H9 (cell line): Measurements from ENCODE around the gene NANOS3. TPM values are rescaled to one million over a fixed set of nuclear protein-coding genes. Genes with fewer than 3 reads are reported as not detected.

Experiments used
- DNase-seq: peaks from one replicate; pipeline ENCODE4 v3.0.0-alpha.2; 2017
- H2AFZ ChIP-seq: one replicate; pipeline ENCODE4 v1.6.1; 2013; ENCODE audit warnings: mild to moderate bottlenecking, low read length, control low read depth, moderate library complexity
- H2AK5ac ChIP-seq: 2 replicates; pipeline ENCODE4 v1.6.1; 2013; ENCODE audit warnings: low read length, control low read depth, mixed read lengths; ENCODE audit not compliant: insufficient read length
- H2BK120ac ChIP-seq: one replicate; pipeline ENCODE4 v1.6.1; 2013; ENCODE audit warnings: low read depth, mild to moderate bottlenecking, low read length, control low read depth, inconsistent platforms; ENCODE audit not compliant: poor library complexity, severe bottlenecking
- H2BK12ac ChIP-seq: 2 replicates; pipeline ENCODE4 v1.6.1; 2013; ENCODE audit warnings: low read length, control low read depth, mixed read lengths, low read depth; ENCODE audit not compliant: insufficient read length
- H2BK15ac ChIP-seq: 2 replicates; pipeline ENCODE4 v1.6.1; 2013; ENCODE audit warnings: low read depth, low read length, control low read depth
- H2BK20ac ChIP-seq: one replicate; pipeline ENCODE4 v1.6.1; 2013; ENCODE audit warnings: low read depth, mild to moderate bottlenecking, low read length, control low read depth, inconsistent platforms; ENCODE audit not compliant: poor library complexity, severe bottlenecking
- H2BK5ac ChIP-seq: 2 replicates; pipeline ENCODE4 v1.6.1; 2013; ENCODE audit warnings: low read length, control low read depth, mixed read lengths; ENCODE audit not compliant: insufficient read length
- H3K14ac ChIP-seq: 2 replicates; pipeline ENCODE4 v1.6.1; 2013; ENCODE audit warnings: low read length, control low read depth; ENCODE audit not compliant: insufficient read depth
- H3K18ac ChIP-seq: 2 replicates; pipeline ENCODE4 v1.6.1; 2013; ENCODE audit warnings: low read depth, mild to moderate bottlenecking, mixed read lengths, low read length, control low read depth; ENCODE audit not compliant: insufficient read length
- H3K23ac ChIP-seq: 2 replicates; pipeline ENCODE4 v1.6.1; 2013; ENCODE audit warnings: low read length, control low read depth, mixed read lengths, low read depth; ENCODE audit not compliant: insufficient read length
- H3K23me2 ChIP-seq: 2 replicates; pipeline ENCODE4 v1.6.1; 2013; ENCODE audit warnings: low read depth, mild to moderate bottlenecking, mixed read lengths, low read length, control low read depth; ENCODE audit not compliant: insufficient read length, poor library complexity, severe bottlenecking
- H3K27ac ChIP-seq: 2 replicates; pipeline ENCODE4 v1.5.1; 2013; ENCODE audit warnings: low read length, control low read depth, mixed read lengths, low read depth; ENCODE audit not compliant: insufficient read length
- H3K27me3 ChIP-seq: 2 replicates; pipeline ENCODE4 v1.6.1; 2013; ENCODE audit warnings: low read length, control low read depth, inconsistent platforms; ENCODE audit not compliant: insufficient read depth
- H3K4ac ChIP-seq: 2 replicates; pipeline ENCODE4 v1.6.1; 2013; ENCODE audit warnings: low read depth, mild to moderate bottlenecking, control low read depth, inconsistent platforms, low read length, moderate library complexity
- H3K4me1 ChIP-seq: 2 replicates; pipeline ENCODE4 v1.6.1; 2013; ENCODE audit warnings: low read length, control low read depth, inconsistent platforms; ENCODE audit not compliant: insufficient read depth
- H3K4me2 ChIP-seq: 2 replicates; pipeline ENCODE4 v1.6.1; 2013; ENCODE audit warnings: low read length, control low read depth, mixed read lengths; ENCODE audit not compliant: insufficient read length, insufficient read depth
- H3K56ac ChIP-seq: 2 replicates; pipeline ENCODE4 v1.6.1; 2013; ENCODE audit warnings: low read depth, mild to moderate bottlenecking, mixed read lengths, low read length, control low read depth; ENCODE audit not compliant: insufficient read length
- H3K79me1 ChIP-seq: 2 replicates; pipeline ENCODE4 v1.6.1; 2013; ENCODE audit warnings: low read depth, mild to moderate bottlenecking, moderate library complexity, low read length, control low read depth, inconsistent platforms; ENCODE audit not compliant: insufficient read depth, poor library complexity, severe bottlenecking
- H3K79me2 ChIP-seq: 2 replicates; pipeline ENCODE4 v1.6.1; 2013; ENCODE audit warnings: low read length, control low read depth, inconsistent platforms; ENCODE audit not compliant: insufficient read depth
- H3K9ac ChIP-seq: 2 replicates; pipeline ENCODE4 v1.6.1; 2013; ENCODE audit warnings: low read length, control low read depth, mixed read lengths; ENCODE audit not compliant: insufficient read length; ENCODE audit errors: extremely low read depth
- H3K9me3 ChIP-seq: one replicate; pipeline ENCODE4 v1.6.1; 2013; ENCODE audit warnings: low read depth, low read length, inconsistent platforms; ENCODE audit not compliant: control insufficient read depth
- H3T11ph ChIP-seq: one replicate; pipeline ENCODE4 v1.6.1; 2013; ENCODE audit warnings: mild to moderate bottlenecking, low read length, control low read depth, inconsistent platforms
- H4K20me1 ChIP-seq: one replicate; pipeline ENCODE4 v1.6.1; 2013; ENCODE audit not compliant: control insufficient read depth, insufficient read length, insufficient read depth
- H4K5ac ChIP-seq: 2 replicates; pipeline ENCODE4 v1.6.1; 2013; ENCODE audit warnings: low read depth, mild to moderate bottlenecking, mixed read lengths, low read length, control low read depth; ENCODE audit not compliant: insufficient read length
- H4K8ac ChIP-seq: replicated peaks from 2 replicates; pipeline ENCODE4 v1.6.1; 2013; ENCODE audit warnings: low read length, control low read depth, mixed read lengths, low read depth; ENCODE audit not compliant: insufficient read length
- H4K91ac ChIP-seq: 2 replicates; pipeline ENCODE4 v1.6.1; 2013; ENCODE audit warnings: low read depth, mild to moderate bottlenecking, moderate library complexity, mixed read lengths, low read length, control low read depth; ENCODE audit not compliant: insufficient read length
- H3K27ac Mint-ChIP-seq, 3 experiments: 2 replicates in 2 of 3; 3 replicates in 1 of 3; pipeline ENCODE4 v1.8.0; 2020 to 2021; ENCODE audit warnings: mixed read lengths in 3 of 3, mild to moderate bottlenecking in 1 of 3, moderate library complexity in 1 of 3
- H3K27me3 Mint-ChIP-seq: 2 replicates; pipeline ENCODE4 v1.8.0; 2021; ENCODE audit warnings: low read depth, mild to moderate bottlenecking, moderate library complexity, mixed read lengths
- H3K36me3 Mint-ChIP-seq, 3 experiments: 2 replicates in 2 of 3; 3 replicates in 1 of 3; pipeline ENCODE4 v1.8.0; 2020 to 2021; ENCODE audit warnings: low read depth in 3 of 3, mixed read lengths in 3 of 3; ENCODE audit not compliant: insufficient read depth in 1 of 3
- H3K4me1 Mint-ChIP-seq, 2 experiments: 2 replicates each; pipeline ENCODE4 v1.8.0; 2020; ENCODE audit warnings: mixed read lengths in 2 of 2
- H3K4me3 Mint-ChIP-seq, 2 experiments: 2 replicates in 1 of 2; 3 replicates in 1 of 2; pipeline ENCODE4 v1.8.0; 2020 to 2021; ENCODE audit warnings: mild to moderate bottlenecking in 2 of 2, mixed read lengths in 2 of 2, moderate library complexity in 1 of 2
- H3K9me3 Mint-ChIP-seq, 2 experiments: 2 replicates in 1 of 2; 3 replicates in 1 of 2; pipeline ENCODE4 v1.8.0; 2020; ENCODE audit warnings: mild to moderate bottlenecking in 2 of 2, mixed read lengths in 2 of 2, moderate library complexity in 1 of 2
- WGBS: extraction: QIAGEN DNeasy Blood & Tissue Kit; methylation state at CpG from one replicate; pipeline ENCODE4 v1.1.7; 2013; ENCODE audit warnings: missing lambda C conversion rate, low lambda C conversion rate, mixed read lengths; ENCODE audit not compliant: insufficient read length; ENCODE audit errors: extremely low coverage; 5-methylcytosine and 5-hydroxymethylcytosine counted together
- total RNA-seq: library from RNA; stranded (reverse); gene quantifications from 2 replicates; pipeline ENCODE4 v1.2.1, GENCODE V29; 2021
- TF ChIP-seq, protein P1 (sequence below): fragments of 200-600 bp; sonication (generic); conservative IDR thresholded peaks from 3 replicates; pipeline ENCODE4 v1.8.0; 2021; ENCODE audit warnings: antibody characterized with exemption, mild to moderate bottlenecking

NANOS3 gene
- total RNA-seq, 1 experiment from 2014 or later = not detected

DNA sequence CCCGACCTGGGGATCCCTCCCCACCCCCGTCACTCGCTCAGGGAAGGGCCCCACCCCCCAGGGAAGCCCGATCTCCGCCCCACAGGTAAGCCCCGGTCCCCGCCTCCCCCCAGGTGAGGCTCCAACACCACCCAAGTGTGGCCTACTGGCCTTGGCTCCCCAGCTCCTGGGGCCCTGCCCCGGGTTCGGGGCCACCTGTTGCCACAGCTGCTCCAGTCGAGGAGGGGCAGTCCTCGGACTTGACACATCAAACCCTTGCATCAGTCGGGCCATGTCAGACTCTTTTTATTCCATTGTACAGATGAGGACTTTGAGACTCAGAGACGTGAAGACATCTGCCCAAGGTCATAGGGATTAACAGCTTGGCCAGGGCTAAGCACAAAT lies 29.6 kb downstream of the NANOS3 start:
- Histone ChIP-seq H3K23ac (no peak overlapping the region), H4K8ac (no peak overlapping the region), H3K14ac (no peak overlapping the region), H4K5ac (no peak overlapping the region), H3K4ac (no peak overlapping the region), H3K9me3 (no peaks in the 10 kb centered on the region), H4K20me1 (no peaks in the 10 kb centered on the region), H3K23me2 (peaks cover 10% of the 10 kb centered on the region), H2BK20ac (no peak overlapping the region), H3K56ac (no peak overlapping the region), H4K91ac (no peak overlapping the region), H3K79me1 (no peaks in the 10 kb centered on the region), H2AFZ (no peak overlapping the region), H2BK12ac (no peak overlapping the region), H3K9ac (no peak overlapping the region), H3K27me3 (no peaks in the 10 kb centered on the region), H3K4me2 (peak overlapping the region; percentile 80), H2BK15ac (no peak overlapping the region), H3K18ac (no peak overlapping the region), H3K79me2 (no peaks in the 10 kb centered on the region), H3K27ac (no peak overlapping the region), H3K4me1 (no peaks in the 10 kb centered on the region), H3T11ph (no peak overlapping the region), H2BK5ac (no peak overlapping the region), H2BK120ac (no peak overlapping the region), H2AK5ac (no peak overlapping the region)
- Mint-ChIP-seq H3K27ac (peak overlapping the region in 1 of 3 experiments; percentile 82; a peak in 2 of 7 replicates), H3K27me3 (peaks cover 14% of the 10 kb centered on the region), H3K36me3 (peaks cover 6 to 23% (median 11%) of the 10 kb centered on the region in 3 experiments; a peak in 6 of 7 replicates), H3K4me1 (peaks cover 9 to 10% of the 10 kb centered on the region in 2 experiments), H3K9me3 (peaks cover 0 to 2% of the 10 kb centered on the region in 2 experiments; a peak in 2 of 5 replicates), H3K4me3 (peak overlapping the region; percentile 81 to 86)
- WGBS = no CpG with 5 or more reads among the region's 13 CpGs
- TF ChIP-seq, protein P1, sequence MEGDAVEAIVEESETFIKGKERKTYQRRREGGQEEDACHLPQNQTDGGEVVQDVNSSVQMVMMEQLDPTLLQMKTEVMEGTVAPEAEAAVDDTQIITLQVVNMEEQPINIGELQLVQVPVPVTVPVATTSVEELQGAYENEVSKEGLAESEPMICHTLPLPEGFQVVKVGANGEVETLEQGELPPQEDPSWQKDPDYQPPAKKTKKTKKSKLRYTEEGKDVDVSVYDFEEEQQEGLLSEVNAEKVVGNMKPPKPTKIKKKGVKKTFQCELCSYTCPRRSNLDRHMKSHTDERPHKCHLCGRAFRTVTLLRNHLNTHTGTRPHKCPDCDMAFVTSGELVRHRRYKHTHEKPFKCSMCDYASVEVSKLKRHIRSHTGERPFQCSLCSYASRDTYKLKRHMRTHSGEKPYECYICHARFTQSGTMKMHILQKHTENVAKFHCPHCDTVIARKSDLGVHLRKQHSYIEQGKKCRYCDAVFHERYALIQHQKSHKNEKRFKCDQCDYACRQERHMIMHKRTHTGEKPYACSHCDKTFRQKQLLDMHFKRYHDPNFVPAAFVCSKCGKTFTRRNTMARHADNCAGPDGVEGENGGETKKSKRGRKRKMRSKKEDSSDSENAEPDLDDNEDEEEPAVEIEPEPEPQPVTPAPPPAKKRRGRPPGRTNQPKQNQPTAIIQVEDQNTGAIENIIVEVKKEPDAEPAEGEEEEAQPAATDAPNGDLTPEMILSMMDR = no peak
- no peak for DNase-seq
